IMR-90 (cell line): ENCODE results near the gene DNAJB8. TPM values are rescaled to one million over a fixed set of nuclear protein-coding genes. Genes with fewer than 3 reads are reported as not detected.
A peak's percentile ranks its signal among the peaks of the same experiment; 100 is the strongest.

ENCODE experiments used
- ATAC-seq: fragments of 200-7000 bp; cut with Tn5 transposase; 2 replicates; pipeline ENCODE4 v1.9.1; 2020; ENCODE audit warnings: low read depth, mild to moderate bottlenecking, moderate library complexity
- BruUV-seq: library from RNA; stranded (reverse); fragments of 400-500 nt; replicated peaks from 2 replicates; lab custom pipeline; 2021; lab: Mats Ljungman, UMichigan
- CTCF ChIA-PET: fragments of 300-600 bp; formaldehyde crosslinking; extraction: SDS; loops from one replicate; lab custom pipeline; 2021; ENCODE audit warnings: antibody characterized with exemption; lab: Yijun Ruan, JAX
- POLR2A ChIA-PET: fragments of 300-600 bp; sonication (Branson Sonifier 250); formaldehyde crosslinking; loops from one replicate; lab custom pipeline; 2022; ENCODE audit warnings: antibody characterized with exemption; ENCODE audit not compliant: unreplicated experiment; lab: Charles Lee
- DNase-seq: peaks from one replicate; pipeline ENCODE4 v3.0.0; 2013
- H2AFZ ChIP-seq: replicated peaks from 2 replicates; pipeline ENCODE3; 2013; ENCODE audit warnings: low read length, mild to moderate bottlenecking; ENCODE audit not compliant: poor library complexity
- H2AK5ac ChIP-seq: 2 replicates; pipeline ENCODE4 v1.6.1; 2013; ENCODE audit warnings: low read depth, low read length, inconsistent platforms
- H2AK9ac ChIP-seq: replicated peaks from 2 replicates; pipeline ENCODE3; 2013; ENCODE audit warnings: mild to moderate bottlenecking, low read depth, low read length, moderate library complexity; ENCODE audit not compliant: poor library complexity
- H2BK120ac ChIP-seq: 2 replicates; pipeline ENCODE4 v1.6.1; 2013; ENCODE audit warnings: low read depth, low read length, inconsistent platforms
- H2BK15ac ChIP-seq: 3 replicates; pipeline ENCODE4 v1.6.1; 2013; ENCODE audit warnings: low read depth, low read length, inconsistent platforms
- H2BK20ac ChIP-seq: 2 replicates; pipeline ENCODE4 v1.6.1; 2013; ENCODE audit warnings: low read depth, mild to moderate bottlenecking, inconsistent platforms, low read length, moderate library complexity
- H2BK5ac ChIP-seq: 2 replicates; pipeline ENCODE4 v1.6.1; 2013; ENCODE audit warnings: mild to moderate bottlenecking, low read depth, low read length, inconsistent platforms; ENCODE audit not compliant: poor library complexity, severe bottlenecking
- H3K14ac ChIP-seq: replicated peaks from 2 replicates; pipeline ENCODE4 v1.6.1; 2013; ENCODE audit warnings: low read depth, low read length, inconsistent platforms
- H3K18ac ChIP-seq: 2 replicates; pipeline ENCODE4 v1.6.1; 2013; ENCODE audit warnings: low read depth, low read length, control low read depth
- H3K23ac ChIP-seq: 2 replicates; pipeline ENCODE4 v1.6.1; 2013; ENCODE audit warnings: low read depth, low read length, inconsistent platforms
- H3K27ac ChIP-seq: 2 replicates; pipeline ENCODE4 v1.5.1; 2013; ENCODE audit warnings: mild to moderate bottlenecking, control low read depth, low read length; ENCODE audit not compliant: insufficient read depth
- H3K27me3 ChIP-seq: 2 replicates; pipeline ENCODE4 v1.6.1; 2013; ENCODE audit warnings: low read length; ENCODE audit not compliant: control insufficient read depth, insufficient read depth
- H3K36me3 ChIP-seq: 2 replicates; pipeline ENCODE4 v1.6.1; 2013; ENCODE audit warnings: low read length, mixed read lengths; ENCODE audit not compliant: control insufficient read depth, insufficient read depth
- H3K4ac ChIP-seq: 2 replicates; pipeline ENCODE4 v1.6.1; 2013; ENCODE audit warnings: low read depth, low read length, inconsistent platforms
- H3K4me1 ChIP-seq: 2 replicates; pipeline ENCODE4 v1.6.1; 2013; ENCODE audit warnings: low read length, mixed read lengths; ENCODE audit not compliant: control insufficient read depth, insufficient read depth
- H3K4me2 ChIP-seq: 2 replicates; pipeline ENCODE4 v1.6.1; 2013; ENCODE audit warnings: low read depth, mild to moderate bottlenecking, control low read depth, low read length, moderate library complexity
- H3K4me3 ChIP-seq: 2 replicates; pipeline ENCODE4 v1.5.1; 2013; ENCODE audit warnings: low read depth, mild to moderate bottlenecking, control low read depth, low read length, moderate library complexity; ENCODE audit not compliant: insufficient read depth
- H3K56ac ChIP-seq: 2 replicates; pipeline ENCODE4 v1.6.1; 2013; ENCODE audit warnings: low read length, inconsistent platforms; ENCODE audit not compliant: insufficient read depth; ENCODE audit errors: extremely low read depth
- H3K79me1 ChIP-seq, 2 experiments: 2 replicates each; pipeline ENCODE4 v1.6.1; 2013; ENCODE audit warnings: low read length in 2 of 2, inconsistent platforms in 1 of 2, low read depth in 1 of 2
- H3K9ac ChIP-seq: 2 replicates; pipeline ENCODE4 v1.6.1; 2013; ENCODE audit warnings: low read depth, low read length, control low read depth
- H3K9me1 ChIP-seq: 2 replicates; pipeline ENCODE4 v1.6.1; 2013; ENCODE audit warnings: low read length, inconsistent platforms; ENCODE audit not compliant: insufficient read depth
- H3K9me3 ChIP-seq: 2 replicates; pipeline ENCODE4 v1.6.1; 2013; ENCODE audit warnings: low read length; ENCODE audit not compliant: control insufficient read depth, insufficient read depth
- H4K20me1 ChIP-seq: 2 replicates; pipeline ENCODE4 v1.6.1; 2013; ENCODE audit warnings: low read length, inconsistent platforms; ENCODE audit not compliant: insufficient read depth
- H4K5ac ChIP-seq: 2 replicates; pipeline ENCODE4 v1.6.1; 2013; ENCODE audit warnings: mild to moderate bottlenecking, low read depth, low read length, control low read depth
- H4K8ac ChIP-seq, 2 experiments: 2 replicates each; pipeline ENCODE4 v1.6.1; 2013; ENCODE audit warnings: low read depth in 2 of 2, low read length in 2 of 2, control low read depth in 1 of 2, inconsistent platforms in 1 of 2
- H4K91ac ChIP-seq: 2 replicates; pipeline ENCODE4 v1.6.1; 2013; ENCODE audit warnings: low read depth, low read length, inconsistent platforms; ENCODE audit not compliant: insufficient read depth
- BHLHE40 ChIP-seq: fragments of 150-350 bp; IDR thresholded peaks from 2 replicates; pipeline ENCODE4 v1.6.1; 2016; ENCODE audit warnings: mild to moderate bottlenecking, low read depth, low read length
- CEBPB ChIP-seq: IDR thresholded peaks from 2 replicates; pipeline ENCODE4 v1.6.1; 2012; ENCODE audit warnings: low read depth, low read length, improper control_type of control experiment
- CHD1 ChIP-seq: IDR thresholded peaks from 2 replicates; pipeline ENCODE4 v1.6.1; 2012; ENCODE audit warnings: low read depth, low read length, improper control_type of control experiment
- FOS ChIP-seq: fragments of 150-350 bp; IDR thresholded peaks from 2 replicates; pipeline ENCODE4 v1.6.1; 2016; ENCODE audit warnings: low read depth, low read length
- MAFK ChIP-seq: IDR thresholded peaks from 2 replicates; pipeline ENCODE4 v1.6.1; 2012; ENCODE audit warnings: low read depth, low read length, improper control_type of control experiment
- MAZ ChIP-seq: IDR thresholded peaks from 2 replicates; pipeline ENCODE4 v1.6.1; 2012; ENCODE audit warnings: low read depth, mild to moderate bottlenecking, low read length, improper control_type of control experiment, moderate library complexity, borderline replicate concordance
- MXI1 ChIP-seq: IDR thresholded peaks from 2 replicates; pipeline ENCODE4 v1.6.1; 2012; ENCODE audit warnings: low read depth, mild to moderate bottlenecking, low read length, moderate library complexity, borderline replicate concordance
- NFE2L2 ChIP-seq: fragments of 150-350 bp; IDR thresholded peaks from 2 replicates; pipeline ENCODE4 v1.6.1; 2016; ENCODE audit warnings: low read depth, mild to moderate bottlenecking, low read length
- POLR2A ChIP-seq: IDR thresholded peaks from 2 replicates; pipeline ENCODE4 v1.6.1; 2012; ENCODE audit warnings: mild to moderate bottlenecking, low read depth, low read length
- RAD21 ChIP-seq: IDR thresholded peaks from 2 replicates; pipeline ENCODE4 v1.6.1; 2012; ENCODE audit warnings: low read length, improper control_type of control experiment
- RCOR1 ChIP-seq: IDR thresholded peaks from 2 replicates; pipeline ENCODE4 v1.6.1; 2012; ENCODE audit warnings: mild to moderate bottlenecking, low read length, improper control_type of control experiment; ENCODE audit not compliant: insufficient replicate concordance
- RFX5 ChIP-seq: IDR thresholded peaks from 2 replicates; pipeline ENCODE4 v1.8.0; 2012; ENCODE audit warnings: low read depth, mild to moderate bottlenecking, low read length, moderate library complexity
- SMC3 ChIP-seq: fragments of 150-350 bp; IDR thresholded peaks from 2 replicates; pipeline ENCODE4 v1.6.1; 2016; ENCODE audit warnings: low read depth, mild to moderate bottlenecking, antibody characterized with exemption, low read length, moderate library complexity
- USF2 ChIP-seq: fragments of 150-350 bp; IDR thresholded peaks from 2 replicates; pipeline ENCODE4 v1.6.1; 2017; ENCODE audit warnings: mild to moderate bottlenecking, antibody characterized with exemption, low read length, low read depth
- WGBS, 2 experiments: methylation state at CpG; one replicate each; pipeline versions ENCODE4 v1.1.5 to v1.1.7; 2013; ENCODE audit warnings: missing lambda C conversion rate in 2 of 2; ENCODE audit not compliant: insufficient read length in 1 of 2; ENCODE audit errors: extremely low coverage in 2 of 2; 5-methylcytosine and 5-hydroxymethylcytosine counted together
- dilution Hi-C: fragments of 300-500 bp; cut with HindIII; formaldehyde crosslinking; loops from one replicate; pipeline ENCODE4 v1.14.3; 2018; ENCODE audit warnings: low sequenced_read_pairs; ENCODE audit not compliant: unreplicated experiment
- in situ Hi-C: fragments of 300-500 bp; cut with MboI; formaldehyde crosslinking; loops from 3 replicates; pipeline ENCODE4 v1.14.3; 2019; ENCODE audit warnings: low sequenced_read_pairs, inconsistent platforms, mixed read lengths
- intact Hi-C: fragments of 100-400 bp; cut with micrococcal nuclease; formaldehyde crosslinking; loops from 2 replicates; pipeline ENCODE4 v1.10.0; 2022
- polyA plus RNA-seq, 3 experiments: library from polyadenylated mRNA; depleted of rRNA; stranded (reverse); fragments of >200 nt; gene quantifications; 2 replicates each; pipeline ENCODE4 v1.2.3, GENCODE V29; 2012; ENCODE audit warnings: low replicate concordance in 1 of 3
- total RNA-seq: library from RNA; depleted of rRNA; stranded (reverse); fragments of >200 nt; gene quantifications from 2 replicates; pipeline ENCODE4 v1.2.3, GENCODE V29; 2012
- TF ChIP-seq, protein P1 (sequence below): fragments of 150-350 bp; IDR thresholded peaks from 2 replicates; pipeline ENCODE4 v1.6.1; 2016; ENCODE audit warnings: low read depth, mild to moderate bottlenecking, low read length, moderate library complexity, borderline replicate concordance
- TF ChIP-seq, protein P2 (sequence below): conservative IDR thresholded peaks from 2 replicates; pipeline ENCODE4 v1.5.1; 2012; ENCODE audit warnings: mild to moderate bottlenecking, low read depth, low read length, improper control_type of control experiment

The DNAJB8 gene
- total and polyA plus RNA-seq, 2 of the 4 experiments (the other 2 are of a cell fraction), result not detected

DNA sequence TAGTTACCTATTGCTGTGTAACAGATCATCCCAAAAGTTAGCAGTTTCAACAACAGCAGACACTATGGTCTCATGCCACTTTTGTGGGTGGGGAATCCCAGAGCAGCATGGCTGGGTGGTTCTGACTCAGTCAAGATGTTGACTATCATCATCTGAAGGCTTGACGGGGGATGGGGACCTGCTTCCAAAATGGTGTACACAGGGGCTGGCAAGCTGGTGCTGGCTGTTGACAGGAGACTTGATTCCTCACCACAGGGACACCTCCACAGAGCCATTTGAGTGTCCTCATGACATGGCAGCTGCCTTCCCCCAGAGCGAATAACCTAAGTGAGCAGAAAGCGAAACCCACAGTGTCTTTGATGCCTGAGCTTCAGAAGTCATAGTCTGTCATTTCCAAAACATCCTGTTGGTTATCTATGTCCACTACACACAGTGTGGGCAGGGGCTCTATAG lies 19.1 kb downstream of the DNAJB8 start:
- BruUV-seq, result no TSS peak

More for the DNA sequence above, 19.1 kb downstream of the DNAJB8 start:
- 80% methylated on average over 1 of the region's 3 CpGs; no CpG with 5 or more reads in 1 of the 2 experiments for WGBS, 2 experiments
- no peak overlapping the region for H2AK9ac ChIP-seq
- H2BK5ac ChIP-seq, result no peak overlapping the region
- no peak overlapping the region for H2AK5ac ChIP-seq
- no peak overlapping the region for H4K5ac ChIP-seq
- H4K91ac ChIP-seq, result no peak overlapping the region
- peaks cover 42% of the 10 kb centered on the region for H3K27me3 ChIP-seq
- H3K4me1 ChIP-seq, result no peaks in the 10 kb centered on the region
- H3K9me1 ChIP-seq, result 0 out of 2 replicates have a peak, but pooled peaks cover 4% of the 10 kb centered on the region
- H3K27ac ChIP-seq, result no peak overlapping the region
- dilution Hi-C loops (no loop called here), in situ Hi-C loops (no loop called here), intact Hi-C loops (no loop called here)
- no peak for TF ChIP-seq SMC3
- TF ChIP-seq RFX5, result no peak
- no peak for TF ChIP-seq NFE2L2
- no peak for TF ChIP-seq RAD21
- TF ChIP-seq BHLHE40, result no peak
- no peak for TF ChIP-seq MAZ
- TF ChIP-seq MAFK, result no peak
- no peak for TF ChIP-seq RCOR1
- no peak for TF ChIP-seq POLR2A
- TF ChIP-seq MXI1, result no peak
- no peak for TF ChIP-seq CHD1
- TF ChIP-seq, protein P1, sequence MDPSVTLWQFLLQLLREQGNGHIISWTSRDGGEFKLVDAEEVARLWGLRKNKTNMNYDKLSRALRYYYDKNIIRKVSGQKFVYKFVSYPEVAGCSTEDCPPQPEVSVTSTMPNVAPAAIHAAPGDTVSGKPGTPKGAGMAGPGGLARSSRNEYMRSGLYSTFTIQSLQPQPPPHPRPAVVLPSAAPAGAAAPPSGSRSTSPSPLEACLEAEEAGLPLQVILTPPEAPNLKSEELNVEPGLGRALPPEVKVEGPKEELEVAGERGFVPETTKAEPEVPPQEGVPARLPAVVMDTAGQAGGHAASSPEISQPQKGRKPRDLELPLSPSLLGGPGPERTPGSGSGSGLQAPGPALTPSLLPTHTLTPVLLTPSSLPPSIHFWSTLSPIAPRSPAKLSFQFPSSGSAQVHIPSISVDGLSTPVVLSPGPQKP, result no peak
- TF ChIP-seq USF2, result no peak
- TF ChIP-seq, protein P2, sequence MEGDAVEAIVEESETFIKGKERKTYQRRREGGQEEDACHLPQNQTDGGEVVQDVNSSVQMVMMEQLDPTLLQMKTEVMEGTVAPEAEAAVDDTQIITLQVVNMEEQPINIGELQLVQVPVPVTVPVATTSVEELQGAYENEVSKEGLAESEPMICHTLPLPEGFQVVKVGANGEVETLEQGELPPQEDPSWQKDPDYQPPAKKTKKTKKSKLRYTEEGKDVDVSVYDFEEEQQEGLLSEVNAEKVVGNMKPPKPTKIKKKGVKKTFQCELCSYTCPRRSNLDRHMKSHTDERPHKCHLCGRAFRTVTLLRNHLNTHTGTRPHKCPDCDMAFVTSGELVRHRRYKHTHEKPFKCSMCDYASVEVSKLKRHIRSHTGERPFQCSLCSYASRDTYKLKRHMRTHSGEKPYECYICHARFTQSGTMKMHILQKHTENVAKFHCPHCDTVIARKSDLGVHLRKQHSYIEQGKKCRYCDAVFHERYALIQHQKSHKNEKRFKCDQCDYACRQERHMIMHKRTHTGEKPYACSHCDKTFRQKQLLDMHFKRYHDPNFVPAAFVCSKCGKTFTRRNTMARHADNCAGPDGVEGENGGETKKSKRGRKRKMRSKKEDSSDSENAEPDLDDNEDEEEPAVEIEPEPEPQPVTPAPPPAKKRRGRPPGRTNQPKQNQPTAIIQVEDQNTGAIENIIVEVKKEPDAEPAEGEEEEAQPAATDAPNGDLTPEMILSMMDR, result no peak
- TF ChIP-seq CEBPB, result no peak
- no peak for TF ChIP-seq FOS
- DNase-seq, result no peak
- H2BK20ac ChIP-seq, result no peak overlapping the region
- ChIA-PET CTCF (no interaction called here), POLR2A (no interaction called here)
- no peak overlapping the region for H3K4ac ChIP-seq
- H3K14ac ChIP-seq, result no peak overlapping the region
- H3K9me3 ChIP-seq, result no peaks in the 10 kb centered on the region
- peak overlapping the region; percentile 63 for H2AFZ ChIP-seq
- H3K9ac ChIP-seq, result no peak overlapping the region
- H2BK15ac ChIP-seq, result no peak overlapping the region
- no peaks in the 10 kb centered on the region for H3K36me3 ChIP-seq
- no peak overlapping the region for H2BK120ac ChIP-seq
- H3K4me2 ChIP-seq, result no peak overlapping the region
- no peak overlapping the region for H3K18ac ChIP-seq
- H3K4me3 ChIP-seq, result no peak overlapping the region
- H4K8ac ChIP-seq, result no peak overlapping the region
- no peaks in the 10 kb centered on the region for H3K79me1 ChIP-seq
- H3K56ac ChIP-seq, result no peak overlapping the region
- ATAC-seq, result no peak
- H3K23ac ChIP-seq, result no peak overlapping the region
- H4K20me1 ChIP-seq, result no peaks in the 10 kb centered on the region
